Smooth muscle cell (in vitro differentiated cells): ENCODE data around the gene FAM114A2. TPM values are rescaled to one million over a fixed set of nuclear protein-coding genes. Genes with fewer than 3 reads are reported as not detected.

Source experiments
- DNase-seq: peaks from one replicate; lab custom pipeline; 2025; ENCODE audit not compliant: unreplicated experiment; lab: John Stamatoyannopoulos, UW
- H2AFZ ChIP-seq: fragments of 200-600 bp; sonication (generic); 2 replicates; pipeline ENCODE4 v1.6.0; 2016; ENCODE audit warnings: antibody characterized with exemption, low read depth, mild to moderate bottlenecking
- H3F3A ChIP-seq: fragments of 200-600 bp; sonication (generic); 2 replicates; pipeline ENCODE4 v1.6.0; 2017; ENCODE audit warnings: antibody characterized with exemption, low read depth
- H3K27ac ChIP-seq: fragments of 200-600 bp; sonication (generic); 2 replicates; pipeline ENCODE4 v1.5.1; 2016; ENCODE audit warnings: low read depth, mild to moderate bottlenecking
- H3K27me3 ChIP-seq: fragments of 200-600 bp; sonication (generic); 2 replicates; pipeline ENCODE4 v1.6.1; 2016; ENCODE audit warnings: low read depth, mild to moderate bottlenecking
- H3K36me3 ChIP-seq: fragments of 200-600 bp; sonication (generic); 2 replicates; pipeline ENCODE4 v1.5.1; 2016; ENCODE audit warnings: low read depth
- H3K4me1 ChIP-seq: fragments of 200-600 bp; sonication (generic); 2 replicates; pipeline ENCODE4 v1.5.1; 2016; ENCODE audit warnings: low read depth
- H3K4me2 ChIP-seq: fragments of 200-600 bp; sonication (generic); 2 replicates; pipeline ENCODE4 v1.6.0; 2016; ENCODE audit warnings: mild to moderate bottlenecking
- H3K4me3 ChIP-seq: fragments of 200-600 bp; sonication (generic); 2 replicates; pipeline ENCODE4 v1.5.1; 2016; ENCODE audit warnings: mild to moderate bottlenecking
- H3K79me2 ChIP-seq: fragments of 200-600 bp; sonication (generic); 2 replicates; pipeline ENCODE4 v1.6.0; 2016; ENCODE audit warnings: low read depth, mild to moderate bottlenecking
- H3K9ac ChIP-seq: fragments of 200-600 bp; sonication (generic); 2 replicates; pipeline ENCODE4 v1.6.0; 2016; ENCODE audit warnings: low read depth
- H3K9me3 ChIP-seq: fragments of 200-600 bp; sonication (generic); replicated peaks from 2 replicates; pipeline ENCODE4 v1.5.1; 2016; ENCODE audit warnings: low read depth
- H4K20me1 ChIP-seq: fragments of 200-600 bp; sonication (generic); 2 replicates; pipeline ENCODE4 v1.6.0; 2016; ENCODE audit warnings: low read depth
- CTCF ChIP-seq: fragments of 200-600 bp; sonication (generic); IDR thresholded peaks from 2 replicates; pipeline ENCODE4 v1.5.1; 2017; ENCODE audit warnings: borderline replicate concordance, mild to moderate bottlenecking, antibody characterized with exemption; ENCODE audit not compliant: insufficient read depth, poor library complexity, severe bottlenecking
- WGBS: methylation state at CpG from one replicate; pipeline ENCODE4 v1.1.7; 2016; ENCODE audit warnings: low lambda C conversion rate; 5-methylcytosine and 5-hydroxymethylcytosine counted together
- polyA plus RNA-seq: library from polyadenylated mRNA; unstranded; fragments of >200 nt; fragmentation: Nextera tagmentation; extraction: Ambion mirVana; gene quantifications from 2 replicates; pipeline ENCODE4 v1.2.1, GENCODE V29; 2016
- total RNA-seq: library from RNA; depleted of rRNA; stranded (reverse); fragments of >200 nt; gene quantifications from 2 replicates; pipeline ENCODE4 v1.2.3, GENCODE V29; 2014

Gene FAM114A2
- total and polyA plus RNA-seq, 2 experiments from 2014 or later, result 15.6 to 23.8 TPM

GRCh38 chr5:154044581-154044980, 5.9 kb upstream of the FAM114A2 start:
- Histone ChIP-seq H3K79me2 (peaks cover 40% of the 10 kb centered on the region), H2AFZ (no peak overlapping the region), H3K9ac (no peak overlapping the region), H3K27ac (no peak overlapping the region), H3K36me3 (no peaks in the 10 kb centered on the region), H3K27me3 (no peaks in the 10 kb centered on the region), H3K4me1 (peaks cover 4% of the 10 kb centered on the region), H3F3A (no peaks in the 10 kb centered on the region), H4K20me1 (peaks cover 66% of the 10 kb centered on the region), H3K4me3 (no peak overlapping the region), H3K9me3 (no peaks in the 10 kb centered on the region), H3K4me2 (no peak overlapping the region)
- WGBS, result 95% methylated on average over 2 of the region's 2 CpGs
- no peak for TF ChIP-seq CTCF
- no peak for DNase-seq

- Histone ChIP-seq H3K36me3 (no peaks in the 10 kb centered on the region), H3K27me3 (no peaks in the 10 kb centered on the region), H4K20me1 (peaks cover 61% of the 10 kb centered on the region), H3K9me3 (no peaks in the 10 kb centered on the region), H3K79me2 (peaks cover 44% of the 10 kb centered on the region), H3K4me1 (peaks cover 4% of the 10 kb centered on the region), H3K4me3 (no peak overlapping the region), H3K9ac (no peak overlapping the region), H3F3A (no peaks in the 10 kb centered on the region), H3K27ac (no peak overlapping the region), H2AFZ (no peak overlapping the region), H3K4me2 (no peak overlapping the region)
- 95% methylated on average over 3 of the region's 3 CpGs for WGBS
- TF ChIP-seq CTCF, result no peak
- no peak for DNase-seq
Observed at GRCh38 chr5:154044099-154044498, 5.4 kb upstream of the FAM114A2 start.

GRCh38 chr5:154042766-154043165, 4.1 kb upstream of the FAM114A2 start:
- TF ChIP-seq CTCF, result no peak
- Histone ChIP-seq H4K20me1 (peaks cover 49% of the 10 kb centered on the region), H3K9me3 (no peaks in the 10 kb centered on the region), H2AFZ (no peak overlapping the region), H3F3A (no peaks in the 10 kb centered on the region), H3K9ac (no peak overlapping the region), H3K27me3 (no peaks in the 10 kb centered on the region), H3K4me2 (no peak overlapping the region), H3K27ac (no peak overlapping the region), H3K4me1 (peaks cover 7% of the 10 kb centered on the region), H3K79me2 (peaks cover 50% of the 10 kb centered on the region), H3K36me3 (no peaks in the 10 kb centered on the region), H3K4me3 (no peak overlapping the region)
- WGBS, result 100% methylated on average over 2 of the region's 2 CpGs
- DNase-seq, result no peak

- Histone ChIP-seq H3K9ac (peak overlapping the region; percentile 79), H3K4me1 (peaks cover 10% of the 10 kb centered on the region), H3K9me3 (no peaks in the 10 kb centered on the region), H2AFZ (peak overlapping the region; percentile 93), H4K20me1 (peaks cover 17% of the 10 kb centered on the region), H3K36me3 (no peaks in the 10 kb centered on the region), H3K27me3 (no peaks in the 10 kb centered on the region), H3K79me2 (peaks cover 50% of the 10 kb centered on the region), H3K4me2 (peak overlapping the region; percentile 96), H3K27ac (no peak overlapping the region), H3K4me3 (peak overlapping the region; percentile 78), H3F3A (no peaks in the 10 kb centered on the region)
- WGBS, result 64% methylated on average over 1 of the region's 1 CpG
- TF ChIP-seq CTCF, result no peak
- no peak for DNase-seq
Observed at GRCh38 chr5:154039458-154039829, 734 bp upstream of the FAM114A2 start.
